Activated gamma-delta T cell treated with anti-CD3 and anti-CD28 coated beads, Interleukin-2, amount 50 U/mL, for 16 hours (primary cell): ENCODE data around the gene MIPOL1.

Source experiments
- DNase-seq: peaks from one replicate; pipeline ENCODE4 v3.0.0-alpha.2; 2020; ENCODE audit warnings: low read depth

The MIPOL1 gene

GRCh38 chr14:37464192-37464858 is 266.6 kb downstream of the MIPOL1 start:
- DNase-seq: no peak

DNA sequence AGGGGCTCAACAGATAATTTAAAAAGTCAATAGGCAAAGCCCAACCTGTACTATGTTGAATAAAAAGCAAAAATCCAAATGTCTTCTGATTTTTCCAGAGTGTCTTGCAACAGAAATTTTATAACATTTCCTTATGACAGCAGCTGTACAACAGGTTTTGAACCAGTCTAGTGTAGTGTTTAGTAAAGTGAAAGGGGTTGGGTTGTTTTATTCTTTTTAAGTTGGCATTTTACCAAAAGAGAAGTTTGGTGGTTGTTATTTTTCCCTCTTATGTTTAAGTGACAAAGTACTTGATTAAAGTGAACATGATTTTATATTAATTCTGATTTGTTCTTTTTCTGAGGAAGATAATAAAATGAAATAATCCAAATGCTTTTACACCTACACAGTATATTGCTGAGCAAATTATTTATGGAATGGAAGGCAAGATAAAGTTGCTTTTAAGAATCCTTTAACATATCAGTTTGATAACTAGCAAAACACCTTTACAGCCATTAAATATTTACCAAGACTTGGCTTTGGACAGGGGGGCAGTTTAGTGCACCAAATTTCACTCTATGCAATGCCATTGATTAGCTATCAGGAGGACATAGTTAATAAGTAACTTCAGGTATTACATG is 268.4 kb downstream of the MIPOL1 start:
- no peak for DNase-seq

DNA sequence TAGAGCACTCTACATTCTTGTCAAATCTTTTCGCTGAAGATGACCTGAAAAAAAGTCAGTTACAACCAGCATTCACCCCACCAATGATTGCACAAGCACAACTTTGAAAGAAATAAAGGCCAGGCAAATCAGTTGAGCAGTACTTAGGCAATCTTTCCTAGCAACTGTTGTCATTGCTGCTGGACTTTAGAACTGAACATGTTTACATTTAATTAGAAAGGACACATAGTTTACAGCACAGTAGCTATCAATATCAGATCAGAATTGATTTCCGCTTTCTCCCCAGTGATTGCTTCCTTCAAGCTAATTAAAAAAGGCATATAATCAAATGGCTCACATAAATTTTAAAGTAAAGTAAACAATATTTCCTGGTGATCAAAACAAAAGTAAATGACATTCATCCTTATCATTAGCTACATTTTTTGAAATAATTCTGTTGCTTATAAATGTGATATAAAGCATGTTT is 268.9 kb downstream of the MIPOL1 start:
- DNase-seq: no peak

- no peak for DNase-seq
Measured at GRCh38 chr14:37469650-37470049, 271.9 kb downstream of the MIPOL1 start.

- DNase-seq: no peak
Measured at GRCh38 chr14:37470251-37470650, 272.5 kb downstream of the MIPOL1 start.

DNA sequence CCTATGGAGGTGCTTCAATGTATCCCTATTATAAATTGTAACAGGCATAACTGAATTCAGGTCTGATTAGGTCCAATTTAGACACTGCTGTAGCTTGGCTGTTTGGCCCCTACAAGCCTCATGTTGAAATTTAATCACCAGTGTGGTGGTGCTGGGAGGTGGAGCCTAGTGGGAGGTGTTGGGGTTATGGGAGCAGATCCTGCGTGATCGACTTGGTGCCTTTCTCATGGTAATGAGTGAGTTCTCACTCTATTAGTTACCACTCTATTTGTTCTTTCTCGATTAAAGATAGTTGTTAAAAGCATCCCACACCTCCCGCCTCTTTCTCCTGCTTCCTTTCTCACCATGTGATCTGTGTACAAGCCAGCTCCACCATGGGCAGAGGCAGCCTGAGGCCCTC is 275.2 kb downstream of the MIPOL1 start:
- DNase-seq: no peak

- no peak for DNase-seq
Measured at GRCh38 chr14:37474191-37474590, 276.5 kb downstream of the MIPOL1 start.

- no peak for DNase-seq
Measured at GRCh38 chr14:37480446-37481290, 282.9 kb downstream of the MIPOL1 start.

DNA sequence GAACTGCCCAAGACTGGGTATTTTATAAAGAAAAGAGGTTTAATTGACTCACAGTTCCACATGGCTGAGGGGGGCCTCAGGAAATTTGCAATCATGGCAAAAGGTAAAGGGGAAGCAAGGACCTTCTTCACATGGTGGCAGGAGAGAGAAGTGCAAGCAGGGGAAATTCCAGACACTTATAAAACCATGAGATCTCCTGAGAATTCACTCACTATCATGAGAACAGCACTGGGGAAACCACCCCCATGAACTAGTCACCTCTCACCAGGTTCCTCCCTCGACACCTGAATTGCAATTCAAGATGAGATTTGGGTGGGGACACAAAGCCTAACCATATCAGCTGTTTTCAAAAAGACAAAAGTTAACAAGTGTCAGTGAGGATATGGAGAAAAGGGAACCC is 284.7 kb downstream of the MIPOL1 start:
- no peak for DNase-seq

- DNase-seq: no peak
Measured at GRCh38 chr14:37483672-37484071, 285.9 kb downstream of the MIPOL1 start.

DNA sequence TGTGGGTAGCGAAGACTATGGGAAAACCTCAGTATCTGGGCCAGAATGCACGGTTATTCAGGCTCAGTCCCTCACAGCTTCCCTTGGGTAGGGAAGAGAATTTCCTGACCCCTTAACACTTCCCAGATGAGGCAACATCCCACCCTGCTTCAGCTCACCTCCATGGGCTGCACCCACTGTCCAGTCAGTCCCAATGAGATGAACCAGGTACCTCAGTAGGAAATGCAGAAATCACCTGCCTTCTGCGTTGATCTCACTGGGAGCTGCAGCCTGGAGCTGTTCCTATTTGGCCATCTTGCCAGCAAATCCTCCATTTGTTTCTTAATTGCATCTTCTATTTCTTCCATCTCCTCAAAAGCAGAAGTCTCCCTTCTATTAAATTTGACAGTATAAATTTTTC is 292.9 kb downstream of the MIPOL1 start:
- no peak for DNase-seq

DNA sequence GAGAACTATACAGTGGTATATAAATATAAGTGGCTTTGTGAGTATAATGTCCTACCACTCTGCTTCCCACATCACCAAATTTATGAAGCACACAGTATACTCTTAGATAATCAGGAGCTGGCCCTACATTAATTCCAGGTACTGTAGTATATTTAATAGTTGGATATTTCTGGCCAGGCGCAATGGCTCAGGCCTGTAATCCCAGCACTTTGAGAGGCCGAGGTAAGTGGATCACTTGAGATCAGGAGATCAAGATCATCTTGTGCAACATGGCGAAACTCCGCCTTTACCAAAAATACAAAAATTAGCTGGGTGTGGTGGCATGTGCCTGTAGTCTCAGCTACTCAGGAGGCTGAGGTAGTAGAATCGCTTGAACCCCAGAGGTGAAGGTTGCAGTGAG is 293.3 kb downstream of the MIPOL1 start:
- no peak for DNase-seq

GRCh38 chr14:37493606-37494005 is 295.9 kb downstream of the MIPOL1 start:
- DNase-seq: no peak

GRCh38 chr14:37497422-37497821 is 299.7 kb downstream of the MIPOL1 start:
- DNase-seq: no peak

DNA sequence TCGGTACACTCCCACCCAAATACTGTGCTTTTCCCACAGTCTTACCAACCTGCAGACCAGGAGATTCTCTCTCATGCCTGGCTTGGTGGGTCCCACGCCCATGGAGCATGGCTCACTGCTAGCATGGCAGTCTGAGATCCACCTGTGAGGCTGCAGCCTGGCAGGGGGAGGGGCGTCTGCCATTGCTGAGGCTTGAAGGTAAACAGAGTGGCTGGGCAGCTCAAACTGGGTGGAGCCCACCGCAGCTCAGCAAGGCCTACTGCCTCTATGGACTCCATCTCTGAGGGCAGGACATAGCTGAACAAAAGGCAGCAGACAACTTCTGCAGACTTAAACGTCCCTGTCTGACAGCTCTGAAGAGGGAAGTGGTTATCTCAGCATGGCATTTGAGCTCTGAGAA is 304.1 kb downstream of the MIPOL1 start:
- no peak for DNase-seq

DNA sequence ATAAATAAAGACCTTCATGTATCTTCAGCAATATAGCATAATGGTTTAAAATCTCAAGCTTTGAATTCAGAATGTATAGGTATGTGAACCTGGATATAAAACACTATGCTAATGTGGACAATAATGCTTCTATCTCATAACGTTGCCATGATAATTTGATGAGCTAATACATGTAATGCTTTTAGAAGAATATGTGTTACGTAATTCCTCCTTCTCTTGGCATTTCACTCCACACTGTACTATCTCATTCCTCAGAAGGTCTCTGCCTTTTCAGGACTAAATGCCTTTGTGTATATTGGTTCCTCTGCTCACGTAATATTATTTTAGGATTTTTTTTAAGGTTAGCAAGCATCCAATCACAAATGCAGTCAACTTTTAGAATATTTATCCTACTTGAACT is 310.8 kb downstream of the MIPOL1 start:
- no peak for DNase-seq

- DNase-seq: no peak
Measured at GRCh38 chr14:37512173-37512572, 314.4 kb downstream of the MIPOL1 start.

DNA sequence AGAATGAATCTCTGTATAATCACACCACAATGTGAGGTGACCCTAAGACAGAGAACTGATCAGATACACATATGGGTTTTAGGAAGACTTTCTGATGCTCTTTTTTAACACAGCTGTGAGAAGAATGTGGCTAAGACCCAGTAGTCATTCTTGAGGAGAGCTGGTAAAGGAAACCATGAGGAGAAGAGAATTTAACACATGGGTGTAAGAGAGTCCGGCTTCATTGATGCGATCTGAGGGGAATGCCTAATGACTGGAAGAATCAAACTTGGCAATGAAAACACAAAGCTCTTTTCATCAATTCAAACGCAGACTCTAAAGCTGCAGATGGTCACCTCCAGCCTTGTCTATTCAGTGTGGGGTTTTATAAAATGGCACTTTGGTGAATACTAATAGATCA is 318.0 kb downstream of the MIPOL1 start:
- no peak for DNase-seq

GRCh38 chr14:37526994-37527393 is 329.3 kb downstream of the MIPOL1 start:
- no peak for DNase-seq

- DNase-seq: no peak
Measured at GRCh38 chr14:37539992-37540391, 342.3 kb downstream of the MIPOL1 start.

DNA sequence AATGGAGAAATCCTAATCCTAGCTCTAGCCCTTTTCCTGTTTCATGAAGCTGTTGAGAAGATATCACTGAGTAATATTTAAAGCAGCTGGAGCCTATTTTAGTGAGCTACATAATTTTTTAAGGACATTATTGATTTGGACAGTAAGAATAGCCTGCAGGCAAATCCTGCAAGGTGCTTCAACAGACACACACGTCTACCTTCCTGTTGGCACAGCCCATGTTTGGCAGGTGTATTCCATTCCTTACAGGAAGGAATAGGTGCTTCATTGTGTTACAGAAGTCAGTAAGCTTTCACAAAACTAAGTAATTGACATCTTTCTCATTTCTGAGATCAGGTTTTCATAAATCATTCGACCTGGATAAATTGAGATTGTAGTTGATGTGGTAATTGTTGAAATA is 346.7 kb downstream of the MIPOL1 start:
- no peak for DNase-seq

GRCh38 chr14:37545174-37545573 is 347.4 kb downstream of the MIPOL1 start:
- DNase-seq: no peak
